HS-5 (cell line): ENCODE data around the gene SAP30BP.

ENCODE experiments used
- DNase-seq: peaks from one replicate; pipeline ENCODE4 v3.0.0-alpha.2; 2012; ENCODE audit warnings: low read depth

The SAP30BP gene

GRCh38 chr17:75739174-75739573, 72.0 kb downstream of the SAP30BP start:
- no peak for DNase-seq

GRCh38 chr17:75739801-75740200, 72.7 kb downstream of the SAP30BP start:
- DNase-seq: no peak

GRCh38 chr17:75740215-75740614, 73.1 kb downstream of the SAP30BP start:
- no peak for DNase-seq

GRCh38 chr17:75740631-75741077, 73.5 kb downstream of the SAP30BP start:
- no peak for DNase-seq

GRCh38 chr17:75742337-75742736, 75.2 kb downstream of the SAP30BP start:
- DNase-seq: no peak

GRCh38 chr17:75743625-75744206, 76.6 kb downstream of the SAP30BP start:
- DNase-seq: no peak

- no peak for DNase-seq
These were observed 81.6 kb downstream of the SAP30BP start for GRCh38 chr17:75748706-75749105.

- no peak for DNase-seq
These were observed 82.6 kb downstream of the SAP30BP start for GRCh38 chr17:75749545-75750389.

GRCh38 chr17:75750661-75751423, 83.7 kb downstream of the SAP30BP start:
- no peak for DNase-seq

GRCh38 chr17:75751676-75752404, 84.7 kb downstream of the SAP30BP start:
- DNase-seq: no peak

GRCh38 chr17:75752405-75752709, 85.2 kb downstream of the SAP30BP start:
- DNase-seq: no peak

GRCh38 chr17:75752802-75753513, 85.8 kb downstream of the SAP30BP start:
- DNase-seq: no peak

- no peak for DNase-seq
These were observed 86.6 kb downstream of the SAP30BP start for GRCh38 chr17:75753514-75754377.

- no peak for DNase-seq
These were observed 87.5 kb downstream of the SAP30BP start for GRCh38 chr17:75754378-75755204.

- no peak for DNase-seq
These were observed 88.2 kb downstream of the SAP30BP start for GRCh38 chr17:75755205-75755901.

GRCh38 chr17:75755990-75756389, 88.9 kb downstream of the SAP30BP start:
- no peak for DNase-seq

GRCh38 chr17:75756451-75757085, 89.4 kb downstream of the SAP30BP start:
- no peak for DNase-seq

GRCh38 chr17:75757086-75757681, 90.0 kb downstream of the SAP30BP start:
- no peak for DNase-seq
